ENCODE results near the gene KCNQ1. TPM values are rescaled to one million over a fixed set of nuclear protein-coding genes. Genes with fewer than 3 reads are reported as not detected.

The KCNQ1 gene
- total and polyA plus RNA-seq, 9 of the 15 experiments (the other 6 are each of a cell fraction or from before 2014, with no cell fraction given) = 0.44 TPM; not detected in 8

DNA sequence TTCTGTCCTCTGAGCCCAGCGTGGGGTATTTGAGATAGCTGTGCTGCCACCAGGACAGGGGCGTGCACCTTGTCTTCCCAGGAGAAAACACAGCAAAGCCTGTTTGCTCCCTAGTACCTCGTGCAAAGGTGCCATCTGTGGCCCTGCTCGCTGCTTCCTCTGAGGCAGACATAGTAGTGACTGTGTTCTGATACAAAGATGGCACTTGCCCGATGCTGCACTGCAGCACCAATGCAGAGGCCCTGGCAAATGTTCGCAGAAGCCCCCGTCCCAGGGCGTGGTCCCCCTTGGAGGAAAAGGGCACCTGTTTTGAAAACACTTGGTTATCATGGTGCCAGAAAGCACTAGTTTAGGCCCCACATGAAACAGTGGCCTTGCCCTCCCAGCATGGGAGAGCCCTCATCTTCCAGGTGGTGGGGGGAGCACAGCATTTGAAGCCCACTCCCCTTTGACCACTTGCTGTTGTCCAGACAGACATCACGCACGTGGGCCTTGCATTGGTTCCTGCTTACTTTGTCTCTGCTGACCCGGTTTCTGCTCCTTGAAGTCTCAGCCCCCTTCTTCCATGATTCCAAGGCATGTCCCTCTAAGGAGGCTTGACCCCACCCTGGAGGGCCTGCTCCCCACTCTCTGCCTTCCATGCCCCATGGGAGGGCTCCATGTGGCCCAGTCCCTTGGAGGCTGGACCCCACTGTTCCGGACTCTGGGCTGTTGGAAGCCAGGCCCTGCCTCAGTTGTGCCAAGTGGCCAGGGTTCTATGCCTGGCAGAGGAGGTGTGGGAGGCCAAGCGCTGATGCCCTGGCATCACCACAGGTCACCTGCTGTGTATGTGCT lies 145.5 kb downstream of the KCNQ1 start:
- FAIRE-seq (no peak), ATAC-seq (no peak), DNase-seq (ENCODE audit: extremely low read depth in 1 of 4, low spot score in 3 of 4) (peak in 1 of 4 experiments; percentile 3)
- in situ Hi-C loops (cut with MboI) (no loop called here), intact Hi-C loops (cut with micrococcal nuclease) (no loop called here)
- Histone ChIP-seq H3K9ac (ENCODE audit: insufficient read depth in 1 of 2, low read depth in 2 of 2, low read length in 2 of 2) (no peak overlapping the region), H3K79me2 (ENCODE audit: control insufficient read depth, insufficient read depth, low read length) (no peaks in the 10 kb centered on the region), H3K9me3 (replicated peaks; ENCODE audit: control insufficient read depth, insufficient read depth, low read depth, low read length) (no peaks in the 10 kb centered on the region), H4K20me1 (replicated peaks; ENCODE audit: control insufficient read depth, insufficient read depth, low read length) (peaks cover 8% of the 10 kb centered on the region; the same call in 1 of the 2 replicates), H3K27me3 (ENCODE audit: control insufficient read depth in 2 of 2, insufficient read depth in 2 of 2, low read length in 2 of 2) (peaks cover 12 to 70% of the 10 kb centered on the region in 2 experiments), H2AFZ (ENCODE audit: low read depth, low read length) (no peak overlapping the region), H3K27ac (ENCODE audit: extremely low read depth, low read depth, low read length) (no peak overlapping the region), H3K4me2 (ENCODE audit: insufficient read depth, low read length) (no peak overlapping the region), H3K4me1 (replicated peaks in 1 of 2; ENCODE audit: control insufficient read depth in 2 of 2, insufficient read depth in 2 of 2, low read length in 2 of 2) (peaks cover 0 to 21% of the 10 kb centered on the region in 2 experiments; a peak in 1 of 5 replicates), H3K36me3 (ENCODE audit: control insufficient read depth, insufficient read depth, low read length) (no peaks in the 10 kb centered on the region), H3K4me3 (no peak overlapping the region), H3K9me1 (ENCODE audit: control insufficient read depth, insufficient read depth, low read length) (no peaks in the 10 kb centered on the region)
- WGBS (ENCODE audit: insufficient coverage, low coverage, missing lambda C conversion rate) = 2% methylated on average over 13 of the region's 13 CpGs
- CTCF ChIA-PET (ENCODE audit: low intra/inter-chr PET ratio) = no interaction called here
- no TSS peak for BruUV-seq (replicated peaks)
- POLR2A ChIA-PET = interaction anchor here (0.8 kb wide), 1 partner anchor 12 kb away, joined by 4 read pairs; no protein-coding TSS in a partner anchor
- no peak for TF ChIP-seq NFIX (CRISPR knock-in tag; IDR thresholded peaks at IDR 0.05; ENCODE audit: low read depth)
- TF ChIP-seq ZNF197 (CRISPR knock-in tag; IDR thresholded peaks at IDR 0.05; ENCODE audit: low read depth) = no peak
- no peak for TF ChIP-seq CBX8 (IDR thresholded peaks at IDR 0.05; ENCODE audit: borderline replicate concordance, extremely low read depth, low read depth, low read length, poor library complexity, severe bottlenecking)
- no peak for TF ChIP-seq CBX5 (IDR thresholded peaks at IDR 0.05; ENCODE audit: borderline replicate concordance, low read depth)
- TF ChIP-seq, protein P1, sequence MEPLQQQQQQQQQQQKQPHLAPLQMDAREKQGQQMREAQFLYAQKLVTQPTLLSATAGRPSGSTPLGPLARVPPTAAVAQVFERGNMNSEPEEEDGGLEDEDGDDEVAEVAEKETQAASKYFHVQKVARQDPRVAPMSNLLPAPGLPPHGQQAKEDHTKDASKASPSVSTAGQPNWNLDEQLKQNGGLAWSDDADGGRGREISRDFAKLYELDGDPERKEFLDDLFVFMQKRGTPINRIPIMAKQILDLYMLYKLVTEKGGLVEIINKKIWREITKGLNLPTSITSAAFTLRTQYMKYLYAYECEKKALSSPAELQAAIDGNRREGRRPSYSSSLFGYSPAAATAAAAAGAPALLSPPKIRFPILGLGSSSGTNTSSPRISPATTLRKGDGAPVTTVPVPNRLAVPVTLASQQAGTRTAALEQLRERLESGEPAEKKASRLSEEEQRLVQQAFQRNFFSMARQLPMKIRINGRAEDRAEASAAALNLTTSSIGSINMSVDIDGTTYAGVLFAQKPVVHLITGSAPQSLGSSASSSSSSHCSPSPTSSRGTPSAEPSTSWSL (CRISPR knock-in tag; IDR thresholded peaks at IDR 0.05; ENCODE audit: borderline replicate concordance) = no peak
